ENCODE measurements around the gene CCDC110. TPM values are rescaled to one million over a fixed set of nuclear protein-coding genes. Genes with fewer than 3 reads are reported as not detected.
A peak's percentile ranks its signal among the peaks of the same experiment; 100 is the strongest.

CCDC110 gene
- total and polyA plus RNA-seq, 2 of the 13 experiments (the other 11 are each of a cell fraction or from before 2014, with no cell fraction given) = not detected

GRCh38 chr4:185504098-185505047 lies 32.8 kb upstream of the CCDC110 start (continued):
- TF ChIP-seq MIER3 (CRISPR knock-in tag; IDR thresholded peaks at IDR 0.05; ENCODE audit: borderline replicate concordance) (peak; percentile 15; the same call in 1 of the 2 replicates), SNAPC5 (CRISPR knock-in tag; IDR thresholded peaks at IDR 0.05; ENCODE audit: borderline replicate concordance) (no peak), HOXA3 (CRISPR knock-in tag; IDR thresholded peaks at IDR 0.05) (peak; percentile 93), ZNF850 (CRISPR knock-in tag; conservative IDR thresholded peaks at IDR 0.05) (no peak), GPN1 (CRISPR knock-in tag; IDR thresholded peaks at IDR 0.05; ENCODE audit: borderline replicate concordance) (no peak), ZBTB21 (CRISPR knock-in tag; IDR thresholded peaks at IDR 0.05) (peak; percentile 82)

GRCh38 chr4:185502386-185502785 lies 30.9 kb upstream of the CCDC110 start:
- Histone ChIP-seq H2AFZ (ENCODE audit: low read length) (no peak overlapping the region), H3K9me3 (ENCODE audit: low read length) (no peaks in the 10 kb centered on the region), H3K27me3 (ENCODE audit: control insufficient read depth in 1 of 2, insufficient read depth in 2 of 2, low read length in 2 of 2) (no peaks in the 10 kb centered on the region), H3K4me2 (ENCODE audit: low read depth, low read length) (no peak overlapping the region), H4K20me1 (ENCODE audit: insufficient read depth, low read length) (no peaks in the 10 kb centered on the region), H3K9ac (ENCODE audit: insufficient read depth, low read depth, low read length) (no peak overlapping the region), H3K36me3 (replicated peaks in 1 of 2; ENCODE audit: control insufficient read depth in 1 of 2, insufficient read depth in 2 of 2, low read length in 2 of 2) (no peaks in the 10 kb centered on the region), H3K4me1 (ENCODE audit: insufficient read depth, low read length) (peaks cover 44% of the 10 kb centered on the region), H3K4me3 (replicated peaks in 1 of 3; ENCODE audit: insufficient read depth in 1 of 3, low read depth in 2 of 3, low read length in 3 of 3) (no peak overlapping the region), H3K27ac (ENCODE audit: extremely low read length, insufficient read depth, low read length) (no peak overlapping the region), H3K79me2 (ENCODE audit: insufficient read depth, low read length) (no peaks in the 10 kb centered on the region)
- no TSS peak for BruUV-seq (replicated peaks)
- no peak for DNase-seq (ENCODE audit: low spot score)
- POLR2A ChIA-PET = no interaction called here
- FAIRE-seq = no peak
- ATAC-seq = no peak
- TF ChIP-seq HOXA7 (CRISPR knock-in tag; IDR thresholded peaks at IDR 0.05) (no peak), ZBTB37 (CRISPR knock-in tag; IDR thresholded peaks at IDR 0.05) (no peak), NR1H2 (CRISPR knock-in tag; IDR thresholded peaks at IDR 0.05; ENCODE audit: borderline replicate concordance, low read depth) (no peak), ARID4A (CRISPR knock-in tag; IDR thresholded peaks at IDR 0.05; ENCODE audit: borderline replicate concordance) (no peak), ZNF207 (IDR thresholded peaks at IDR 0.05; ENCODE audit: borderline replicate concordance) (no peak), RAD51 (IDR thresholded peaks at IDR 0.05; ENCODE audit: borderline replicate concordance) (no peak), ZNF225 (CRISPR knock-in tag; IDR thresholded peaks at IDR 0.05) (no peak), E2F2 (CRISPR knock-in tag; IDR thresholded peaks at IDR 0.05; ENCODE audit: borderline replicate concordance) (no peak), ZNF382 (CRISPR knock-in tag; IDR thresholded peaks at IDR 0.05; ENCODE audit: borderline replicate concordance) (no peak)
- in situ Hi-C loops (cut with HindIII; ENCODE audit: extremely low pct_ligation_motif_present, low pct_unique_long_range_greater_than_20kb) = no loop called here
- CTCF ChIA-PET (ENCODE audit: low intra/inter-chr PET ratio, low total read pairs) = no interaction called here
- 81% methylated on average over 11 of the region's 11 CpGs for WGBS (ENCODE audit: low lambda C conversion rate)
- intact Hi-C loops (cut with micrococcal nuclease; ENCODE audit: unreplicated experiment) = loop anchor here (5.0 kb wide), 1 partner anchor 65 kb away; no protein-coding TSS in a partner anchor
